ENCODE data around the gene WDFY2. TPM values are rescaled to one million over a fixed set of nuclear protein-coding genes. Genes with fewer than 3 reads are reported as not detected.

WDFY2 gene
- total and polyA plus RNA-seq, 2 donors, result 3.4 to 7.4 TPM

DNA sequence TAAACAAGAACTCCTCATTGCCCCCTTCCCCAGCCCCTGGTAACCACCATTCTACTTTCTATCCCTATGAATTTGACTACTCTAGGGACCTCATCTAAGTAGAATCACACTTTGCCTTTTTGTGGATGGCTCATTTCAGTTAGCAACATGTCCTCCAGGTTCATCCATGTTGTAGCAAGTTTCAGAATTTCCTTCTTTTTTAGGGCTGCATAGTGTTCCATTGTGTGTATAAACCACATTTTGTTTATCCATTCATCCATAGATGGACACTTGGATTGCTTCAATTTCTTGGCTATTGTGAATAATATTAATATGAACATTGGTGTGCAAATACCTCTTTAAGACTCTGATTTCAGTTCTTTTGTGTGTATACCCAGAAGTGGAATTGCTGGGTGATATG is 224.5 kb downstream of the WDFY2 start:
- Histone ChIP-seq H3K27ac (ENCODE audit: low read depth in 1 of 2, low read length in 1 of 2) (no peak overlapping the region), H3K4me1 (ENCODE audit: control insufficient read depth in 2 of 2, insufficient read depth in 2 of 2, low read length in 2 of 2) (peaks cover 7 to 13% of the 10 kb centered on the region in 2 donors), H3K27me3 (ENCODE audit: control insufficient read depth in 2 of 2, insufficient read depth in 1 of 2, low read length in 1 of 2) (no peaks in the 10 kb centered on the region), H3K4me3 (ENCODE audit: low read length in 2 of 2) (no peak overlapping the region), H3K36me3 (ENCODE audit: control insufficient read depth in 2 of 2, insufficient read depth in 2 of 2, low read length in 1 of 2) (no peaks in the 10 kb centered on the region), H3K9me3 (ENCODE audit: control insufficient read depth in 2 of 2, insufficient read depth in 1 of 2, low read length in 1 of 2) (no peaks in the 10 kb centered on the region)
- no peak for DNase-seq (ENCODE audit: low read depth in 6 of 9, low spot score in 9 of 9)

DNA sequence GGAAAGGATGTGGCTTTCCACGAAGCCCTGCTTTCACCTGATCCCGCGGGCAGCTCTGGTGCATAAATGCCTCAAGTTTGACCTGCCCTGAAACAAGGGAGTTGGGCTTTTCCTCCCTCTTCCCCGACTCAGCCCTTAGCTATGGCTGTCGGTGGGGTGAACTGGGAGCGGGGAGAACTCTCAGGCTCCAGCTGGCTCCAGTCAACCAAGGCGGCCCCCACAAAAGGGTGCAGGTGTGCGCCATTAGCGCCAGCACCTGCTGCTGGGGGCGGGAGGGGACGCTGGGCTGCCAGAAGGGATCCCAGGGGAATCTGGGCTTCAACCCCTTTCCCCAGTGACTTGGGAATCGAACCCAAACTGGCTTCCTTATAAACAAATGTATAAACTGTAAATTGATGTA is 226.8 kb downstream of the WDFY2 start:
- H3K4me3 ChIP-seq (ENCODE audit: low read length in 2 of 2), result no peak overlapping the region
- WGBS, result 81% methylated on average over 12 of the region's 12 CpGs

DNA sequence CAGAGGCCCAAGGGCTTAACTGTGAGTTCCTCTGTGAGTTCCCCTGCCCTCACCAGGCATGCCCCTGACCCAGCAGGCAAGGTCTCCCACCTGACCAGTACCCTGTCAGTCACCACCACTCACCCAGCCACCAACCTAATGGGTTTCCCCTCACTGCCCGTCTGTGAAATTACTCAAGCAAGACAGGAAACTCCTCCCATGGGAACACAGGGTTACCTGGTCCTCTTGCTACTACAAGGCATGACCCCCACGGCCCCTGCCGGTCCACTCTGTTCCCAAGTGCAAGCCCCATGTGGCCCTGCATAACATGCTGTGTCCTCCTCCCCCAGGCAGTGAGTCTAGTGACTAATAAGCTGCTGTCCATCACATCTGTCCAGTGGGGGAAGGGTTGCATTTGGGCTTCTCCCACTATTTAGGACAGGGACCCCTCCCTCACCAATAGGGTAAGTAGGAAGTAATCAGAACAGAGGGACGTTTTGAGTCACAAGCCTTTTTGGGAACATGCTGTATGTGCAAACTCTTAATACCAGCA is 227.7 kb downstream of the WDFY2 start:
- H3K9me3 ChIP-seq (ENCODE audit: control insufficient read depth in 2 of 2, insufficient read depth in 1 of 2, low read length in 1 of 2), result no peaks in the 10 kb centered on the region
- no peak overlapping the region for H3K4me3 ChIP-seq (ENCODE audit: low read length in 2 of 2)
- no peaks in the 10 kb centered on the region for H3K27me3 ChIP-seq (ENCODE audit: control insufficient read depth in 2 of 2, insufficient read depth in 1 of 2, low read length in 1 of 2)
- peaks cover 4 to 18% of the 10 kb centered on the region in 2 donors for H3K4me1 ChIP-seq (ENCODE audit: control insufficient read depth in 2 of 2, insufficient read depth in 2 of 2, low read length in 2 of 2)
- DNase-seq (ENCODE audit: low read depth in 6 of 9, low spot score in 9 of 9), result no peak
- WGBS, result 82% methylated on average over 4 of the region's 4 CpGs
- H3K27ac ChIP-seq (ENCODE audit: low read depth in 1 of 2, low read length in 1 of 2), result no peak overlapping the region
- H3K36me3 ChIP-seq (ENCODE audit: control insufficient read depth in 2 of 2, insufficient read depth in 2 of 2, low read length in 1 of 2), result no peaks in the 10 kb centered on the region

More for the DNA sequence above, 226.8 kb downstream of the WDFY2 start:
- no peaks in the 10 kb centered on the region for H3K36me3 ChIP-seq (ENCODE audit: control insufficient read depth in 2 of 2, insufficient read depth in 2 of 2, low read length in 1 of 2)
- H3K9me3 ChIP-seq (ENCODE audit: control insufficient read depth in 2 of 2, insufficient read depth in 1 of 2, low read length in 1 of 2), result no peaks in the 10 kb centered on the region
- no peak for DNase-seq (ENCODE audit: low read depth in 6 of 9, low spot score in 9 of 9)
- H3K27ac ChIP-seq (ENCODE audit: low read depth in 1 of 2, low read length in 1 of 2), result no peak overlapping the region
- peaks cover 4 to 18% of the 10 kb centered on the region in 2 donors for H3K4me1 ChIP-seq (ENCODE audit: control insufficient read depth in 2 of 2, insufficient read depth in 2 of 2, low read length in 2 of 2)
- no peaks in the 10 kb centered on the region for H3K27me3 ChIP-seq (ENCODE audit: control insufficient read depth in 2 of 2, insufficient read depth in 1 of 2, low read length in 1 of 2)

DNA sequence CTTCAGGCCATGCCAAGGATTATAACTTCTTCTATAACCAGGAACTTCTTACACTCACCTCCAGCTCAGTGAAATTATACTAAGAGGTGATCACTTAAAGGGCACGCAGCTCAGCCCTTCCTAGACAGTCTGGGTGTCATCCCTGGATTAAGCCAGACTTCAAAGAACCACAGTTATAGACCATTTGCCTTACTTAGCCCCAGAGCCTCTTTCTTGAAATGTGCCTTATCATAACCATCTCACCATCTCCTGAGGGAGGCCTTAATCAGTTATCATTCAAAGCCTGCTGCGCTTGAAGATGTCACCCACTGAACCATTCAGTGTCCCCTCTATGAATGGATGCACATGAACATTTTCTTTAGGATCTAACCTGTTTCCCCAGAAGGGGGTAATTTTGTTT is 229.8 kb downstream of the WDFY2 start:
- H3K4me3 ChIP-seq (ENCODE audit: low read length in 2 of 2), result no peak overlapping the region
- no peaks in the 10 kb centered on the region for H3K36me3 ChIP-seq (ENCODE audit: control insufficient read depth in 2 of 2, insufficient read depth in 2 of 2, low read length in 1 of 2)
- DNase-seq (ENCODE audit: low read depth in 6 of 9, low spot score in 9 of 9), result no peak
- no peak overlapping the region for H3K27ac ChIP-seq (ENCODE audit: low read depth in 1 of 2, low read length in 1 of 2)
- peaks cover 4 to 23% of the 10 kb centered on the region in 2 donors for H3K4me1 ChIP-seq (ENCODE audit: control insufficient read depth in 2 of 2, insufficient read depth in 2 of 2, low read length in 2 of 2)
- H3K9me3 ChIP-seq (ENCODE audit: control insufficient read depth in 2 of 2, insufficient read depth in 1 of 2, low read length in 1 of 2), result no peaks in the 10 kb centered on the region
- H3K27me3 ChIP-seq (ENCODE audit: control insufficient read depth in 2 of 2, insufficient read depth in 1 of 2, low read length in 1 of 2), result no peaks in the 10 kb centered on the region
- 96% methylated on average over 2 of the region's 2 CpGs for WGBS

- Histone ChIP-seq H3K4me3 (ENCODE audit: low read length in 2 of 2) (no peak overlapping the region), H3K27ac (ENCODE audit: low read depth in 1 of 2, low read length in 1 of 2) (peak overlapping the region in 1 of 2 donors; percentile 11), H3K4me1 (ENCODE audit: control insufficient read depth in 2 of 2, insufficient read depth in 2 of 2, low read length in 2 of 2) (peaks cover 4 to 30% of the 10 kb centered on the region in 2 donors), H3K36me3 (ENCODE audit: control insufficient read depth in 2 of 2, insufficient read depth in 2 of 2, low read length in 1 of 2) (no peaks in the 10 kb centered on the region), H3K9me3 (ENCODE audit: control insufficient read depth in 2 of 2, insufficient read depth in 1 of 2, low read length in 1 of 2) (no peaks in the 10 kb centered on the region), H3K27me3 (ENCODE audit: control insufficient read depth in 2 of 2, insufficient read depth in 1 of 2, low read length in 1 of 2) (no peaks in the 10 kb centered on the region)
- WGBS, result 35% methylated on average over 13 of the region's 13 CpGs
- DNase-seq (ENCODE audit: low read depth in 6 of 9, low spot score in 9 of 9), result peak in 5 of 9 donors; percentile 49 to 87 (median 73)
These were observed 230.8 kb downstream of the WDFY2 start for GRCh38 chr13:51814825-51815650.

DNA sequence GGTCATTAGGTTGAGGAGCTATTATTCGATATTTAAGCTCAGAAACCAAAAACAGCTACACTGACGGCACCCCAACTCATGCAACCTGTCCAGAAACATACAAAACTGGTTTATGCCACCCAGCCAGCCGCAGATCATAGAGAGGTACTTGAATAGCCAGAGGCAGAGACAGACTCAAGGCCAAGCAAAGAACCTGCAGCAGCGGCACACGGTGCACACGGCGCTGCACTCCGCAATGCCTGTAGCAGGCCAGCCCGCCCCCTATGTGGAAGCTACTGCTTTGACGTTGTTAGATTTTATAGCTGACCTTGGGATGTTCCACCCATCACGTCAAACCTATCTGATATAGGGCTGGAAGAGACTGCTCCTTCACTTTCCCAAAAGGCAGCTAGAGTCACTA is 231.6 kb downstream of the WDFY2 start:
- WGBS, result 98% methylated on average over 11 of the region's 11 CpGs
- Histone ChIP-seq H3K4me3 (ENCODE audit: low read length in 2 of 2) (no peak overlapping the region), H3K9me3 (ENCODE audit: control insufficient read depth in 2 of 2, insufficient read depth in 1 of 2, low read length in 1 of 2) (no peaks in the 10 kb centered on the region), H3K27ac (ENCODE audit: low read depth in 1 of 2, low read length in 1 of 2) (no peak overlapping the region), H3K36me3 (ENCODE audit: control insufficient read depth in 2 of 2, insufficient read depth in 2 of 2, low read length in 1 of 2) (no peaks in the 10 kb centered on the region), H3K4me1 (ENCODE audit: control insufficient read depth in 2 of 2, insufficient read depth in 2 of 2, low read length in 2 of 2) (peaks cover 5 to 34% of the 10 kb centered on the region in 2 donors), H3K27me3 (ENCODE audit: control insufficient read depth in 2 of 2, insufficient read depth in 1 of 2, low read length in 1 of 2) (no peaks in the 10 kb centered on the region)
- no peak for DNase-seq (ENCODE audit: low read depth in 6 of 9, low spot score in 9 of 9)

DNA sequence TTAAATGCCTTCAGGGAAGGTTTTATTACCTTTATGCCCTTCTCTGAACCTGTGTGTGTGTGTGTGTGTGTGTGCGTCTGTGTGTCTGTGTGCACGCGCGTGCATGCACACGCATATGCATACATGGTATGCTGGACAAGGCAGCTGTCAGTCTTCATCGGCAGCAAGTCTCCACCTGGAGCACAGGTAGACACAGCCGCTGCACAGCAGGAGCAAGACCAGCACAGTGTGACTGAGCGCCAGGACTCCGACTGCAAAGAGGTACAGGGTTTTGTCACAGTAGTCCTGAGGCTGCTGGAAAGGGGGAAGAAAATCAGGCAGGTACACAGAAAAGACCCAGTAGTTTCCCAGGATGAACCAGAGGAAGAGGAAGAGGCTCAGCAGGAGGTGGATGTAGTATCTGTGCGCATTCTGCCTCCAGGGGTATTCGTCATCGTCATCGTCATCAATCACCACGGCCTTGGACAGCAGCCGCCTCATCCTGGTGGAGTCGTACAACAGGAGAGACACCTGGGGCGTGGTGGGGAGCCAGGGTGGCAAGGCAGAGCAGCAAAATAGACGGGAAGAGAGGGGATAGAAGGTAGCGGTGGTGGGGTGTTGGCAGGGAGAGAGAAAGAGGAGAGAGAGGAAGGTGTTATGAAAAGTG is 232.5 kb downstream of the WDFY2 start:
- peaks cover 10 to 41% of the 10 kb centered on the region in 2 donors for H3K4me1 ChIP-seq (ENCODE audit: control insufficient read depth in 2 of 2, insufficient read depth in 2 of 2, low read length in 2 of 2)
- H3K27me3 ChIP-seq (ENCODE audit: control insufficient read depth in 2 of 2, insufficient read depth in 1 of 2, low read length in 1 of 2), result no peaks in the 10 kb centered on the region
- no peak overlapping the region for H3K4me3 ChIP-seq (ENCODE audit: low read length in 2 of 2)
- H3K27ac ChIP-seq (ENCODE audit: low read depth in 1 of 2, low read length in 1 of 2), result no peak overlapping the region
- no peaks in the 10 kb centered on the region for H3K9me3 ChIP-seq (ENCODE audit: control insufficient read depth in 2 of 2, insufficient read depth in 1 of 2, low read length in 1 of 2)
- 93% methylated on average over 19 of the region's 19 CpGs for WGBS
- no peaks in the 10 kb centered on the region for H3K36me3 ChIP-seq (ENCODE audit: control insufficient read depth in 2 of 2, insufficient read depth in 2 of 2, low read length in 1 of 2)
- DNase-seq (ENCODE audit: low read depth in 6 of 9, low spot score in 9 of 9), result no peak

Measured in thymus (tissue), 11 donors.